ENCODE measurements around the gene CD69. TPM values are rescaled to one million over a fixed set of nuclear protein-coding genes. Genes with fewer than 3 reads are reported as not detected.
A peak's percentile ranks its signal among the peaks of the same experiment; 100 is the strongest.
"Not testable (repeated sequence)": the region's sequence is repeated elsewhere in the genome, so short reads cannot be mapped to it uniquely, and the experiment has no call there.

CD69 gene
- total RNA-seq, 4 donors from 2014 or later: 0.47 to 2.6 (median 1.1) TPM

DNA sequence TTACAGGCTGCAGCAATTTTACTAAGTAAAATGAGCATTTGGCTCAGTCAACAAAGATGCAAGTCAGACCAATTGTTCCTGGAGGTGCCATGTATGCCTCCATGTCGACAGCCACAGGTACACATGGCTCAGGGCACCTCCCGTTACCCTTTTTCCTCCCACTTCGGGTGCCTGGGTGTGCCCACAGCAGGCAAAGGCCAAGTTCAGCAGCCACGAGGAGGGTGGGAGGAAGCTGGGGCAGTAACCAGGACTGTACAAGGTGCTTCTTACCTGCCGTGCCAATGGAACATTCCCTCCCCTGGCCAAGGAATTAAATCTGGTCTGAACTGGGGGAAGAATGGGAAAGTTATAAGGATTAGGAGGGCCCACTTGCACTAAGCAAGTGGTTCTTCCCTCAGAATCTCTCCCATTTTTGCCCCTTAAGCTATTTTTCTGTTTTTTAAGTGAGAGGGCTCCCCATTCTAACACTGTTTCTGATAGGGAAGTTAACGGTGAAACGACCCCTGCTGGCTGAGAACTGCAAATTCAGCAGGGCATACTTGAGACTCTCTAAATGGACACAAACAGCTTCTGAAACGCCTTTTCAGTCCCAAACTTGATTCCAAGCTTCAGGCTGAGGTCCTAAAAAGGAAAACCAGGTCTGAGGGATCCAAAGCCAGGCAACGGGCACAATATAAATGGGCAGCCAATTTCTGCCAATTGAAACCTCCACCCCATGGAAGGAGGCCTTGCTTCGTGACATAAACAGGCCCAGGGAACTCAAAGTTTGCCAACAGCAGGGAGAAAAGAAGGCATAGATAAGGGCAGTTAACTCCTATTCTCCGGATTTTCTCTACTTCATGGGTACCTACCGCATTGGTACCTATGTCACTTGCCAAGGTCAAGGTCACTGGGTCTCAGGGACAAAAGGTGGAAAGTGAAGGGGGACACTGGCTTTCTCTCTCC is 52.6 kb downstream of the CD69 start:
- Histone ChIP-seq H3K4me3 (no peak overlapping the region), H3K27ac (no peak overlapping the region), H3K9me3 (peaks cover 0 to 9% (median 0%) of the 10 kb centered on the region in 3 donors), H3K27me3 (no peaks in the 10 kb centered on the region), H3K4me1 (no peaks in the 10 kb centered on the region), H3K36me3 (no peaks in the 10 kb centered on the region)
- no peak for ATAC-seq
- TF ChIP-seq POLR2A (IDR thresholded peaks at IDR 0.05): no peak
- TF ChIP-seq, protein P1, sequence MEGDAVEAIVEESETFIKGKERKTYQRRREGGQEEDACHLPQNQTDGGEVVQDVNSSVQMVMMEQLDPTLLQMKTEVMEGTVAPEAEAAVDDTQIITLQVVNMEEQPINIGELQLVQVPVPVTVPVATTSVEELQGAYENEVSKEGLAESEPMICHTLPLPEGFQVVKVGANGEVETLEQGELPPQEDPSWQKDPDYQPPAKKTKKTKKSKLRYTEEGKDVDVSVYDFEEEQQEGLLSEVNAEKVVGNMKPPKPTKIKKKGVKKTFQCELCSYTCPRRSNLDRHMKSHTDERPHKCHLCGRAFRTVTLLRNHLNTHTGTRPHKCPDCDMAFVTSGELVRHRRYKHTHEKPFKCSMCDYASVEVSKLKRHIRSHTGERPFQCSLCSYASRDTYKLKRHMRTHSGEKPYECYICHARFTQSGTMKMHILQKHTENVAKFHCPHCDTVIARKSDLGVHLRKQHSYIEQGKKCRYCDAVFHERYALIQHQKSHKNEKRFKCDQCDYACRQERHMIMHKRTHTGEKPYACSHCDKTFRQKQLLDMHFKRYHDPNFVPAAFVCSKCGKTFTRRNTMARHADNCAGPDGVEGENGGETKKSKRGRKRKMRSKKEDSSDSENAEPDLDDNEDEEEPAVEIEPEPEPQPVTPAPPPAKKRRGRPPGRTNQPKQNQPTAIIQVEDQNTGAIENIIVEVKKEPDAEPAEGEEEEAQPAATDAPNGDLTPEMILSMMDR (IDR thresholded peaks at IDR 0.05): peak; percentile 54 to 75 (median 60)
- WGBS, 2 donors (ENCODE audit: low coverage in 1 of 2): 56 to 60% methylated on average over 7 to 9 of the region's 12 CpGs

DNA sequence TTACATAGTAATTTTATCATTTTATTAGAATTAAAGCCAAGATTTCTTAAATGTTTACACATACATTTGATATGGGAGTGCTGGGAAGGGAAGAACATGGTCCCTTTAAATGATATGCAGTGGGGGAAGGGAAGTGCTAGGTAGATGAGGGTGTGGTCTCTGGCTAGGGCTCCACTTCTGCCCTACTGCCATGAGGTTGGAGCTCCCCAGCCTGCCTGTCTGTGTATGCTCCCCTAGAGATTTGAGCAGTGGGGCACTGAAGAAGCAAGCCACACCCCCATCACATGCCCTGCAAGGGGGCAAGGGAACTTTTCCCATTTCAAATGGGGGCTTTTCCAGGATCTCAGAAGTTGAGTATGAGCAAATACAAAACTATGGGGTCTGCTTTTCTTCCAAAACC is 53.3 kb downstream of the CD69 start:
- Histone ChIP-seq H3K27me3 (no peaks in the 10 kb centered on the region), H3K36me3 (no peaks in the 10 kb centered on the region), H3K4me3 (no peak overlapping the region), H3K9me3 (peaks cover 0 to 9% (median 0%) of the 10 kb centered on the region in 3 donors), H3K27ac (no peak overlapping the region), H3K4me1 (no peaks in the 10 kb centered on the region)
- TF ChIP-seq POLR2AphosphoS5 (IDR thresholded peaks at IDR 0.05): no peak
- no peak for TF ChIP-seq POLR2A (IDR thresholded peaks at IDR 0.05)
- TF ChIP-seq EP300 (IDR thresholded peaks at IDR 0.05): no peak
- TF ChIP-seq, protein P1 (IDR thresholded peaks at IDR 0.05): no peak
- no peak for ATAC-seq

DNA sequence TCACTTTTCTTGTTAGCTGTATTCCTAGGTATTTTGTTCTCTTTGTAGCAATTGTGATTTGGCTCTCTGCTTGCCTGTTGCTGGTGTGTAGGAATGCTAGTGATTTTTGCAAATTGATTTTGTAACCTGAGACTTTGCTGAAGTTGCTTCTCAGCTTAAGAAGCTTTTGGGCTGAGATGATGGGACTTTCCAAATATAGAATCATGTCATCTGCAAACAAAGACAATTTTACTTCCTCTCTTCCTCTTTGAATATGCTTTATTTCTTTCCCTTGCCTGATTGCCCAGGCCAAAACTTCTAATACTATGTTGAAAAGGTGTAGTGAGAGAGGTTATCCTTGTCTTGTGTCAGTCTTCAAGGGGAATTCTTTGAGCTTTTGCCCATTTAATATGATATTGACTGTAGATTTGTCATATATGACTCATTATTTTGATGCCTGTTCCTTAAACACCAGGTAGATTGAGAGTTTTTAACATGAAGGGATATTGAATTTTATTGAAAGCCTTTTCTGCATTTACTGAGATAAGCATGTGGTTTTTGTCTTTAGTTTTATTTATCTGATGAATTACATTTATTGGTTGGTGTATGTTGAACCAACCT is 54.5 kb downstream of the CD69 start:
- H3K4me3 ChIP-seq: no peak overlapping the region
- H3K27me3 ChIP-seq: no peaks in the 10 kb centered on the region
- H3K4me1 ChIP-seq: no peaks in the 10 kb centered on the region
- H3K27ac ChIP-seq: no peak overlapping the region
- no peaks in the 10 kb centered on the region for H3K36me3 ChIP-seq
- TF ChIP-seq EP300 (IDR thresholded peaks at IDR 0.05) (no peak), POLR2A (IDR thresholded peaks at IDR 0.05) (no peak), POLR2AphosphoS5 (IDR thresholded peaks at IDR 0.05) (no peak)
- TF ChIP-seq, protein P1 (IDR thresholded peaks at IDR 0.05): no peak
- no peak for ATAC-seq
- peaks cover 0 to 9% (median 0%) of the 10 kb centered on the region in 3 donors for H3K9me3 ChIP-seq

DNA sequence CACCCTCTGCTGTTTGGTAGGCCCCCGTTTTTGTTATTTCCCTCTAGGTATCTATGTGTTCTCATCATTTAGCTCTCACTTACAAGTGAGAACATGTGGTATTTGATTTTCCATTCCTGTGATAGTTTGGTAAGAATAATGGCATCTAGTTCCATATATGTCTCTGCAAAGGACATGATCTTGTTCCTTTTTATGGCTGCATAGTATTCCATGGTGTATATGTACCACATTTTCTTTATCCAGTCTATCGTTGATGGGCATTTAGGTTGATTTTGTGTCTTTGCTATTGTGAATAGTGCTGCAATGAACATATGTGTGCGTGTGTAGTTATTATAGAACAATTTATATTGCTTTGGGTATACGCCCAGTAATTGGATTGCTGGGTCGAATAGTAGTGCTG is 56.1 kb downstream of the CD69 start:
- H3K27me3 ChIP-seq: not testable (repeated sequence)

More for the DNA sequence above, 56.1 kb downstream of the CD69 start:
- WGBS, 2 donors (ENCODE audit: low coverage in 1 of 2): 87 to 89% methylated on average over 5 of the region's 5 CpGs
- H3K4me3 ChIP-seq, H3K9me3 ChIP-seq, H3K27ac ChIP-seq, H3K4me1 ChIP-seq, ATAC-seq, H3K36me3 ChIP-seq: not testable (repeated sequence)

Other genes with a start within 250 kb of the CD69 start
- 1 to 10 TPM in 1 of 4 donors, under 1 TPM in 1, not detected in 2; 0.20 to 1.8 TPM for gene KLRB1, start 153.0 kb downstream of the CD69 start, total RNA-seq
- gene CLEC2D, start 91.2 kb downstream of the CD69 start, total RNA-seq: 10 to 100 TPM in 2 of 4 donors, 1 to 10 TPM in 2; 2.3 to 12.9 (median 7.4) TPM
- gene CLECL1, start 27.8 kb downstream of the CD69 start, total RNA-seq: not detected
- gene KLRF1, start 66.6 kb upstream of the CD69 start, total RNA-seq: not detected
- 10 to 100 TPM in 2 of 4 donors, 1 to 10 TPM in 2; 3.4 to 16.7 (median 8.9) TPM for gene CLEC2B, start 108.5 kb upstream of the CD69 start, total RNA-seq
- gene KLRF2, start 120.6 kb upstream of the CD69 start, total RNA-seq: not detected
- not detected for gene CLEC2A, start 171.5 kb upstream of the CD69 start, total RNA-seq
- 1 to 10 TPM in 1 of 4 donors, under 1 TPM in 1, not detected in 2; 0.66 to 1.1 TPM for gene CLEC12A, start 210.5 kb upstream of the CD69 start, total RNA-seq
- gene CLEC1B, start 238.2 kb upstream of the CD69 start, total RNA-seq: not detected
- not detected for gene CLEC12B, start 249.7 kb upstream of the CD69 start, total RNA-seq

Measured in gastroesophageal sphincter (tissue), 4 donors.